ENCODE results near the gene RAB20. TPM values are rescaled to one million over a fixed set of nuclear protein-coding genes. Genes with fewer than 3 reads are reported as not detected.

Gene RAB20
- total and polyA plus RNA-seq, 2 of the 8 experiments (the other 6 are each of a cell fraction or from before 2014, with no cell fraction given) = 14.8 to 27.9 TPM

GRCh38 chr13:110480161-110480560, 81.4 kb downstream of the RAB20 start:
- Histone ChIP-seq H3K4ac (replicated peaks; ENCODE audit: insufficient read length, low read depth, low read length) (no peak overlapping the region), H2BK5ac (ENCODE audit: low read depth, low read length) (no peak overlapping the region), H4K8ac (ENCODE audit: extremely low read depth, insufficient read depth, low read length) (no peak overlapping the region), H3K79me2 (ENCODE audit: control insufficient read depth in 1 of 2, insufficient read depth in 2 of 2, low read length in 2 of 2) (no peaks in the 10 kb centered on the region), H3K36me3 (ENCODE audit: control insufficient read depth in 2 of 4, insufficient read depth in 4 of 4, low read length in 3 of 4) (peaks cover 0 to 33% (median 5%) of the 10 kb centered on the region in 4 experiments; a peak in 3 of 8 replicates), H4K91ac (replicated peaks; ENCODE audit: insufficient read length, low read length) (no peak overlapping the region), H3K27me3 (replicated peaks in 1 of 4; ENCODE audit: control insufficient read depth in 3 of 4, extremely low read depth in 1 of 4, insufficient read depth in 3 of 4, low read length in 3 of 4) (no peaks in the 10 kb centered on the region), H2BK120ac (replicated peaks; ENCODE audit: low read depth, low read length) (no peak overlapping the region), H3K14ac (ENCODE audit: insufficient read length) (no peak overlapping the region), H4K5ac (ENCODE audit: insufficient read length, low read depth, low read length) (no peak overlapping the region), H2AFZ (ENCODE audit: low read length) (no peak overlapping the region), H3K23ac (ENCODE audit: insufficient read length) (no peak overlapping the region), H2BK12ac (ENCODE audit: low read depth, low read length) (no peak overlapping the region), H2BK20ac (ENCODE audit: low read length) (no peak overlapping the region), H3K23me2 (ENCODE audit: low read depth, low read length) (no peaks in the 10 kb centered on the region), H3K4me1 (replicated peaks in 1 of 4; ENCODE audit: control insufficient read depth in 3 of 4, insufficient read depth in 4 of 4, low read length in 3 of 4) (peaks cover 0 to 16% (median 3%) of the 10 kb centered on the region in 4 experiments; a peak in 3 of 7 replicates), H2BK15ac (ENCODE audit: low read length) (no peak overlapping the region), H3K9me3 (ENCODE audit: insufficient read depth in 2 of 2, low read depth in 1 of 2, low read length in 1 of 2) (no peaks in the 10 kb centered on the region), H3K4me3 (ENCODE audit: extremely low read depth in 1 of 4, insufficient read depth in 2 of 4, low read depth in 3 of 4, low read length in 4 of 4) (no peak overlapping the region), H3K27ac (ENCODE audit: low read depth, low read length) (no peak overlapping the region), H3K56ac (replicated peaks; ENCODE audit: insufficient read length, low read depth, low read length) (no peak overlapping the region), H3K79me1 (ENCODE audit: low read depth, low read length) (no peaks in the 10 kb centered on the region), H3K18ac (ENCODE audit: extremely low read depth, low read length) (no peak overlapping the region), H4K20me1 (replicated peaks in 1 of 2; ENCODE audit: control insufficient read depth in 1 of 2, insufficient read depth in 2 of 2, low read length in 2 of 2) (no peaks in the 10 kb centered on the region), H3K9ac (replicated peaks in 1 of 4; ENCODE audit: extremely low read depth in 1 of 4, low read depth in 3 of 4, low read length in 3 of 4) (no peak overlapping the region), H2AK5ac (ENCODE audit: low read depth, low read length) (no peak overlapping the region), H3K4me2 (ENCODE audit: insufficient read depth in 1 of 2, low read depth in 2 of 2, low read length in 2 of 2) (no peak overlapping the region)
- 73% methylated on average over 5 of the region's 5 CpGs; no CpG with 5 or more reads in 1 of the 2 experiments for WGBS, 2 experiments (ENCODE audit: extremely low coverage in 1 of 2, insufficient coverage in 1 of 2, insufficient read length in 1 of 2, insufficient replicate concordance in 2 of 2, low coverage in 1 of 2, low lambda C conversion rate in 2 of 2, missing lambda C conversion rate in 1 of 2)
- FAIRE-seq (no peak), DNase-seq (ENCODE audit: low read depth in 1 of 2, low spot score in 2 of 2) (no peak)
- ChIA-PET POLR2A (ENCODE audit: partially characterized antibody) (no interaction called here), CTCF (ENCODE audit: partially characterized antibody) (interaction anchor here (0.7 to 1.2 kb wide), 2 partner anchors 24 to 30 kb away, joined by 3 read pairs; no protein-coding TSS in a partner anchor)
- TF ChIP-seq POLR2AphosphoS5 (IDR thresholded peaks at IDR 0.05; ENCODE audit: low read depth, low read length) = no peak
- no peak for TF ChIP-seq MAFK (IDR thresholded peaks at IDR 0.05; ENCODE audit: low read depth, low read length)
- TF ChIP-seq PHF8 (conservative IDR thresholded peaks at IDR 0.05; ENCODE audit: low read depth, low read length) = no peak
- no peak for TF ChIP-seq EGR1 (IDR thresholded peaks at IDR 0.05; ENCODE audit: borderline replicate concordance, low read depth, low read length)
- TF ChIP-seq SP1 (IDR thresholded peaks at IDR 0.05; ENCODE audit: low read depth, low read length) = no peak
- no peak for TF ChIP-seq KDM1A (IDR thresholded peaks at IDR 0.05; ENCODE audit: borderline replicate concordance, low read length)
- TF ChIP-seq RNF2 (IDR thresholded peaks at IDR 0.05; ENCODE audit: borderline replicate concordance, low read depth, low read length, missing control alignments, poor library complexity, severe bottlenecking) = no peak
- no peak for TF ChIP-seq CTBP2 (IDR thresholded peaks at IDR 0.05; ENCODE audit: borderline replicate concordance, insufficient read depth, insufficient read length, low read length)
- TF ChIP-seq E2F6 (IDR thresholded peaks at IDR 0.05) = no peak
